ENCODE results near the gene ZNF846.
"Not testable (repeated sequence)": the region's sequence is repeated elsewhere in the genome, so short reads cannot be mapped to it uniquely, and the experiment has no call there.

The ZNF846 gene

DNA sequence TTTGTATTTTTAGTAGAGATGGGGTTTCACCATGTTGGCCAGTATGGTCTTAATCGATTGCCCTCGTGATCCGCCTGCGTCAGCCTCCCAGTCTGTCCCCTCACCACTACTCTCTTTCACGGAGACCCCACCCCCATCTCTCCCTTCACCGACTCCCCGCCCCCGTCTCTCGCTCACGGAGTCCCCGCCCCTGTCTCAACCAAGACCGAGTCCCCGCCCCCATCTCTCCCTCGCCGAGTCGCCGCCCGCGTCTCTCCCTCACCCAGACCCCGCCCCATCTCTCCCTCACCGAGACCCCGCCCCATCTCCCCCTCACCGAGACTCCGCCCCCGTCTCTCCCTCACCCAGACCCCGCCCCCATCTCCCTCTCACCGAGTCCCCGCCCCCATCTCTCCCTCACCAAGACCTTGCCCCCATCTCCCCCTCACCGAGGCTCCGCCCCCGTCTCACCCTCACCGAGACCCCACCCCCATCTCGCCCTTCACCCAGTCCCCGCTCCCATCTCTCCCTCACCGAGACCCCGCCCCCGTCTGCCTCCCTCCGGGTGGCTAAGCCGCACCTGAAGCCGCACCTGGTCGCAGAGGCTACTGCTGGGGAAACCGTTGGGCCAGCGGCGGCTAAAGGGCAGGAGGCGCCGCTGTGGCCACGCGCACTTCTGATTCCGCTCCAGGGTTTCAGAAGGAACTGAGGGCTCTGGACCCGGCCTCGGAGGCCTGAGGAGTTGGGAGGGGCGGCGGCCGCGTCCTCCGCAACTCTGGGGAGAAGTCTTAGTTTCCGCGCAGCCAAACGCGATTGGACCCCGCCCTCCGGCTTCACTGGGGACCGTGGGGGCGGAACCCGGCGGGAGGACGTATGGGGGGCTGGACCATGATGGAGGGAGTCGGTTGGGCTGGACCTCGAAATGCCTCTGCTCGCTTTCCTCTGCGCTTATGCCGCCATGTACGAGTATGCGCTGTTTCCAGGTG is 17.1 kb upstream of the ZNF846 start:
- no peaks in the 10 kb centered on the region for H4K20me1 ChIP-seq
- no peaks in the 10 kb centered on the region for H3K9me3 ChIP-seq
- peak overlapping the region; percentile 80 for H3K9ac ChIP-seq
- H3K27me3 ChIP-seq = no peaks in the 10 kb centered on the region
- H3K27ac ChIP-seq = peak overlapping the region; percentile 83
- peak overlapping the region; percentile 77 for H3K4me3 ChIP-seq
- peak overlapping the region; percentile 82 for H3K4me2 ChIP-seq
- peaks cover 18% of the 10 kb centered on the region for H3K4me1 ChIP-seq
- H3K36me3 ChIP-seq = no peaks in the 10 kb centered on the region
- TF ChIP-seq Cebpa-rat (IDR thresholded peaks at IDR 0.05) = no peak

DNA sequence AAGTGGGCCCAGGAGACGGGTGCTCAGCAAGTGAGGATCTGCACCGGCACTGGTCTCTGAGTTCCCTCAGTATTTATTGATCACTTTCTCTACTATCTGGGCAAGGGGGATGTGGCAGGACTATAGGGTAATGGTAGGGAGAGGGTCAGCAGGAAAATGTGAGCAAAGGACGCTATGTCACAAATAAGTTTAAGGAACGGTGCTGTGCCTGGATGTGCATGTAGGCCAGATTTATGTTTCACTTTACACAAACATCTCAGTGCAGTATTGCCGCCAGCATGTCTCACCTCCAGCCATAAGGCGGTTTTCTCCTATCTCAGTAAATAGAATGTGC is 15.6 kb upstream of the ZNF846 start:
- H3K4me3 ChIP-seq, H3K36me3 ChIP-seq, H3K27me3 ChIP-seq, H4K20me1 ChIP-seq, H3K27ac ChIP-seq, H3K9ac ChIP-seq, H3K9me3 ChIP-seq: not testable (repeated sequence)
- peak overlapping the region; percentile 82 for H3K4me2 ChIP-seq
- peaks cover 18% of the 10 kb centered on the region for H3K4me1 ChIP-seq

DNA sequence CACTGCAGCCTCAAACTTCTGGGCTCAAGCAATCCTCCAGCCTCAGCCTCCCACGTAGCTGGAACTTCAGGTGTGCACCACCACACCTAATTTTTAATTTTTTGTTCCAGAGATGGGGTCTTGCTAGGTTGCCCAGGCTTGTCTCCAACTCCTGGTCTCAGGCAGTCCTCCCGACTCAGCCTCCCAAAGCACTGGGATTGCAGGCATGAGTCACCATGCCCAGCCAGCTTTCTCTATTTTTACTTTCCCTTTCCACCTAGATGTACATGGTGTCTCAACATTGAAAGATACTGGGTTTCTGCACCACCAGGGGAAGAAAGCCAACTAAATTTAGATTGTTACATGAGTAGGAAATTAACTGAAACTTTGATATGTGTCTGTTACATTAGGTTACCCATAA is 13.8 kb upstream of the ZNF846 start:
- no peaks in the 10 kb centered on the region for H3K27me3 ChIP-seq
- no peak overlapping the region for H3K27ac ChIP-seq
- no peak overlapping the region for H3K4me3 ChIP-seq
- TF ChIP-seq Cebpa-rat (IDR thresholded peaks at IDR 0.05) = no peak
- H3K4me1 ChIP-seq = peaks cover 18% of the 10 kb centered on the region
- no peaks in the 10 kb centered on the region for H4K20me1 ChIP-seq
- peaks cover 22% of the 10 kb centered on the region for H3K9me3 ChIP-seq
- H3K36me3 ChIP-seq = no peaks in the 10 kb centered on the region
- no peak overlapping the region for H3K9ac ChIP-seq
- H3K4me2 ChIP-seq = no peak overlapping the region

DNA sequence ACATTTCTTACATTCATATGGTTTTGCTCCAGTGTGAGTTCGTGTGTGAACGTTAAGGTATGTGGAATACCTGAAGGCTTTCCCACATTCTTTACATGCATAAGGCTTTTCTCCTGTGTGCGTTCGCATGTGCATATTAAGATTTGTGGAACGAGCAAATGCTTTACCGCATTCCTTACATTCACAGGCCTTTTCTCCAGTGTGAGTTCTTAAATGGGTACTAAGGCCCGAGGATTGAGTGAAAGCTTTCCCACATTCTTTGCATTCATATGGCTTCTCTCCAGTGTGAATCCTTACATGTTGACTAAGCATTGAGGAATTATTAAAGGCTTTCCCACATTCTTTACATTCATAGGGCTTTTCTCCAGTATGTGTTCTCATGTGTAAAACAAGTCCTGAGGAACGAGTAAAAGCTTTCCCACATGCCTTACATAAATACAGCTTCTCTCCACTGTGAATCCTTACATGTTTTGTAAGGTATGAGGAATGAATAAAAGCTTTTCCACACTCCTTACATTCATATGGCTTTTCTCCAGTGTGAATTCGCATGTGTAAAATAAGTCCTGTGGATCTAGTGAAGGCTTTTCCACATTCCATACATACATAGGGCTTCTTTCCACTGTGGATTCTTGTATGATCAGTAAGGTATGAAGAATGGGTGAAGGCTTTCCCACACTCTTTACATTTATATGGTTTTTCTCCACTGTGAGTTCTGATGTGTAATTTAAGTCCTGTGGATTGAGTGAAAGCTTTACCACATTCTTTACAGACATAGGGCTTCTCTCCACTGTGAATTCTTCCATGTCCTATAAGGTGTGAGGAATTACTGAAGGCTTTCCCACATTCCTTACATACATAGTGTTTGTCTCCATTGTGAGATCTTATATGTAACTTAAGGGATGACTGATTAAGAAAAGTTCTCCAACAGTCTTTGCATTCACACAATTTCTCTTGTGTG is 10.7 kb downstream of the ZNF846 start:
- Histone ChIP-seq H3K36me3 (peaks cover 68% of the 10 kb centered on the region), H4K20me1 (no peaks in the 10 kb centered on the region), H3K4me2 (no peak overlapping the region), H3K27me3 (no peaks in the 10 kb centered on the region), H3K9ac (no peak overlapping the region), H3K4me1 (no peaks in the 10 kb centered on the region), H3K4me3 (peak overlapping the region; percentile 11; the same call in 1 of the 2 replicates), H3K27ac (no peak overlapping the region), H3K9me3 (peaks cover 96% of the 10 kb centered on the region)
- TF ChIP-seq Cebpa-rat (IDR thresholded peaks at IDR 0.05) = no peak

DNA sequence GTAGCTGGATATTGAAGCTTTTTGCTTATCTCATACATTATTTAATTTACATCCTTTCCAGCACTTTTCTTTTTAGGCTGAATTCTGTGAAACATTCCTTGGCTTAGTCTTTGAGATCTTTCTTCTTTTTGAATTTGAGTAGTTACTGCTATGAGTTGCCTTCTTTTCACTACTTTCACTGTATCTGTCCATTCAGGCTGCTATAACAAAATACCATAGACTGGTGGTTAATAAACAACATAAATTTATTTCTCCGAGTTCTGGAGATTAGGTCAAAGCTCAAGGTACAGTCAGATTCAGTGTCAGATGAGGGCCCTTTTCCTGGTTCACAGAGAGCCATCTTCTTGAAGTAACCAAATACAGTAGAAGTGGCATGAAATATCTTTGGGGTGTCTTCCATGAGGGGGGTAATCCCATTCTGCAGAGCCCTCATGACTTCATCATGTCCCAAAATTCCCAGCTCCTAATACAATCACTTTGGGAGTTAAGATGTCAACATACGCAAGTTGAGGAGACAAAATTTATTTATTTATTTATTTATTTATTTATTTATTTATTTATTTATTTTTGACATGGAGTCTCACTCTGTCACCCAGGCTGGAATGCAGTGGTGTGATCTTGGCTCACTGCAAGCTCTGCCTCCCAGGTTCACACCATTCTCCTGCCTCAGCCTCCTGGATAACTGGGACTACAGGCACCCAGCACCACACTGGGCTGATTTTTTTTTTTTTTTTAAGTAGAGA is 15.7 kb downstream of the ZNF846 start:
- Histone ChIP-seq H4K20me1 (no peaks in the 10 kb centered on the region), H3K36me3 (peaks cover 34% of the 10 kb centered on the region), H3K27me3 (no peaks in the 10 kb centered on the region), H3K4me2 (no peak overlapping the region), H3K9me3 (peaks cover 66% of the 10 kb centered on the region), H3K27ac (no peak overlapping the region), H3K4me1 (no peaks in the 10 kb centered on the region), H3K4me3 (no peak overlapping the region), H3K9ac (no peak overlapping the region)
- TF ChIP-seq Cebpa-rat (IDR thresholded peaks at IDR 0.05) = no peak

DNA sequence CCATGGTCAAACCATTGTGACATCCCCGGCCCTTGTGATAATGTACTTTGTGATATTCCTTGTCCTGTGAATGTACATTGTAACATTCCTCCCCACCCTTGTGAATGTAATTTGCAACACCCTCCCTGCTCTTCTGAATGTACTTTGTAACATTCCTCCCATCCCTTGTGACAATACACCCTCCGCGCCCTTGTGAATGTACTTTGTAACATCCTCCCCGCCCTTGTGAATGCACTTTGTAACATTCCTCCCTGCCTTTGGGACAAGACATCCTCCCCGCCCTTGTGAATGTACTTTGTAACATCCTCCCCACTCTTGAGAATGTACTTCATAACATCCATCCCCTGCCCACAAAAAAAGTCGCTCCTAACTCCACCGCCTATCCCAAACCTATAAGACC is 17.1 kb downstream of the ZNF846 start:
- Histone ChIP-seq H3K9me3 (peaks cover 51% of the 10 kb centered on the region), H3K4me3 (no peak overlapping the region), H3K4me1 (no peaks in the 10 kb centered on the region), H3K27me3 (no peaks in the 10 kb centered on the region), H3K9ac (no peak overlapping the region), H3K27ac (no peak overlapping the region), H3K36me3 (peaks cover 20% of the 10 kb centered on the region), H4K20me1 (no peaks in the 10 kb centered on the region), H3K4me2 (no peak overlapping the region)
- TF ChIP-seq Cebpa-rat (IDR thresholded peaks at IDR 0.05) = no peak

DNA sequence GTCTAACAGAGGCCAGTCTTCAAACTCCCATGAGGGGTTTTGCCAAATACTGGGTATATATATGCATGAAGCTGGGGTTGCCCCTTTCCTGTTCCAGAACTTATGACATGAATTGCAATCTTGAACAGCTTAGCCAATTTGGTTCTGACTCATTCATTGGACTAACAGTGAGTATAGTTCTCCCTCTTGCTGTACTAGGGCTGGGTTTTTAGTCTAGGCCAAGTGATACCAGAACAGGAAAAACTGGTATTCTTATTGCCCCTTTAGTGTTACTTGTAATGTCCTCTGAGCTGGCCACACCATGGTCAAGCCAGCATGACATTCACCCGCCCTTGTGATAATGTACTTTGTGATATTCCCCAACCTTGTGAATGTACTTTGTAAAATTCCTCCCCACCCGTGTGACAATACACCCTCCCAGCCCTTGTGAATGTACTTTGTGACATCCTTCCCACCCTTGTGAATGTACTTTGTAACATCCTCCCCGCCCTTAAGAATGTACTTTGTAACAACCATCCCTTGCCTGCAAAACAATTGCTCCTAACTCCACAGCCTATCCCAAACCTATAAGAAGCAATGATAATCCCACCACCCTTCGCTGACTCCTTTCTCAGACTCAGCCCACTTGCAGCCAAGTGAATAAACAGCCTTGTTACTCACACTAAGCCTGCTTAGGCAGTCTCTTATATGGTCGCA is 26.9 kb downstream of the ZNF846 start:
- no peak overlapping the region for H3K9ac ChIP-seq
- H3K4me2 ChIP-seq = no peak overlapping the region
- no peak for TF ChIP-seq Cebpa-rat (IDR thresholded peaks at IDR 0.05)

DNA sequence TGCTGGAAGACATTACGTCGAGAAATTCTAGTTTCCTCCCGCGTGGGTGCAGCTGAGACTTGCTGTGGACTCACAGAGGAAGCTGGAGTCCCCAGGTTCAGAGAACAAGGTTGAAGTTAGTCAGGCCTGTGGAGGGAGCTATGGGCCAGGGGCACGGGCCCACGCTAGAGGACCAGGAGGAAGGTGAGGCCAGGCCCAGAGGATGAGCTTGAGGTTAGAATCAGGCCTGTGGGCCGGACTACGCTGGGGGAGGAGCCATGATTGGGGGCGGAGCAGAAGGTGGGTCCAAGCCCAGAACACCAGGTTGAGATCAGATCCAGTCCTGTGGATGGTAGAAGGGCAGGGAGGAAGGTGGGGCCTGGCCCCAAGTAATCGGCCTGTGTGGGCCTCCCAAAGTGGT is 32.6 kb downstream of the ZNF846 start:
- Histone ChIP-seq H3K4me1 (no peaks in the 10 kb centered on the region), H3K36me3 (no peaks in the 10 kb centered on the region), H3K27ac (no peak overlapping the region), H3K9ac (no peak overlapping the region), H3K4me2 (no peak overlapping the region), H3K4me3 (no peak overlapping the region), H3K9me3 (peaks cover 32% of the 10 kb centered on the region), H3K27me3 (no peaks in the 10 kb centered on the region), H4K20me1 (no peaks in the 10 kb centered on the region)
- no peak for TF ChIP-seq Cebpa-rat (IDR thresholded peaks at IDR 0.05)

More for the DNA sequence above, 26.9 kb downstream of the ZNF846 start:
- H3K36me3 ChIP-seq = peaks cover 18% of the 10 kb centered on the region; the same call in 1 of the 2 replicates
- no peaks in the 10 kb centered on the region for H3K4me1 ChIP-seq
- H3K27me3 ChIP-seq = no peaks in the 10 kb centered on the region
- H4K20me1 ChIP-seq = no peaks in the 10 kb centered on the region
- H3K9me3 ChIP-seq = peaks cover 35% of the 10 kb centered on the region
- no peak overlapping the region for H3K27ac ChIP-seq
- H3K4me3 ChIP-seq = no peak overlapping the region

DNA sequence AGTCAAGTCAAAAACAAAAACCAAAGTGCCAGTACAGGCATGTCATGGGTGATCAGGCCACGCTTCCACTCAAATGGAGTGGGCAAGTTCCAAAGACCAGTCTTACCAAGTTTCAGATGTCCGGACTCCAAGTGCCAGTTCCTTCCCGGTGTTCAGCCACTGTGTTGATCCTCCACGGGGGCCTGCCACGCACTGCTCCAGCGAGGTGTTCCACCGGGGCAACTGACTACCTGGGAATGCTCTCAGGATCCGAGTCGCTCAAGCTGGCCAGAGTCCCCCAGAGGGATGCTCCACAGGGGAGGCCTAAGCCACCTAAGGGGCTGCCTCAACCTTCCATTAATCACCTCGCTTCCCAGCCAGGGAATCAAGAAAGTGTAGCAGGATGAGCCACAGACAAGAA is 38.5 kb downstream of the ZNF846 start:
- H3K4me3 ChIP-seq, H4K20me1 ChIP-seq, H3K4me1 ChIP-seq, H3K9ac ChIP-seq, H3K4me2 ChIP-seq, H3K27me3 ChIP-seq, H3K36me3 ChIP-seq, H3K27ac ChIP-seq: not testable (repeated sequence)
- peaks cover 16% of the 10 kb centered on the region; the same call in 1 of the 2 replicates for H3K9me3 ChIP-seq

All from BLaER1 (cell line).